D721Med (cell line): ENCODE data around the gene RFWD3.
A peak's percentile ranks its signal among the peaks of the same experiment; 100 is the strongest.

Experiments
- DNase-seq: peaks from one replicate; pipeline ENCODE4 v3.0.0; 2011; ENCODE audit warnings: low spot score; ENCODE audit not compliant: insufficient read length
- FAIRE-seq: peaks from 2 replicates; lab custom pipeline; 2011; peaks lifted over from hg19 to GRCh38; lab: Jason Lieb, UNC
- CTCF ChIP-seq: IDR thresholded peaks from 2 replicates; pipeline ENCODE4 v1.5.1; 2012; ENCODE audit warnings: mild to moderate bottlenecking, control low read depth; ENCODE audit not compliant: insufficient read depth; ENCODE audit errors: missing control alignments

RFWD3 gene

GRCh38 chr16:74666425-74667254 lies at the start of gene RFWD3:
Gene RFWD3 (minus strand): TSS chr16:74666877. CDS start chr16:74661449, 5,428 bp downstream.
- FAIRE-seq: no peak
- DNase-seq: peak; percentile 80
- no peak for TF ChIP-seq CTCF

GRCh38 chr16:74716355-74716754 lies 49.7 kb upstream of the RFWD3 start:
- FAIRE-seq (no peak), DNase-seq (no peak)
- no peak for TF ChIP-seq CTCF

- FAIRE-seq: no peak
- TF ChIP-seq CTCF: no peak
- no peak for DNase-seq
These were observed 47.2 kb upstream of the RFWD3 start for GRCh38 chr16:74713876-74714275.

- TF ChIP-seq CTCF: no peak
- no peak for FAIRE-seq
- DNase-seq: no peak
These were observed 46.6 kb upstream of the RFWD3 start for GRCh38 chr16:74713325-74713724.

GRCh38 chr16:74711938-74712337 lies 45.3 kb upstream of the RFWD3 start:
- FAIRE-seq (no peak), DNase-seq (no peak)
- TF ChIP-seq CTCF: no peak

- FAIRE-seq (no peak), DNase-seq (no peak)
- no peak for TF ChIP-seq CTCF
These were observed 43.7 kb upstream of the RFWD3 start for GRCh38 chr16:74710401-74710800.

- TF ChIP-seq CTCF: peak; percentile 98
- FAIRE-seq (no peak), DNase-seq (peak; percentile 32)
These were observed 42.8 kb upstream of the RFWD3 start for GRCh38 chr16:74709441-74709877.
